Neural cell (in vitro differentiated cells): Measurements from ENCODE around the gene RPS6KA2. TPM values are rescaled to one million over a fixed set of nuclear protein-coding genes. Genes with fewer than 3 reads are reported as not detected.

ENCODE experiments used
- H2AFZ ChIP-seq: fragments of 200-600, 300-800 bp; sonication (generic), shearing (Covaris generic); 2 replicates; pipeline ENCODE4 v1.6.0; 2014; ENCODE audit warnings: low read depth, mild to moderate bottlenecking, antibody characterized with exemption, low read length, moderate library complexity
- H3F3A ChIP-seq: fragments of 200-600 bp; shearing (Covaris generic); 2 replicates; pipeline ENCODE4 v1.6.1; 2016; ENCODE audit warnings: mild to moderate bottlenecking, moderate library complexity, mixed read lengths, antibody characterized with exemption, low read length; ENCODE audit not compliant: insufficient read depth, poor library complexity, severe bottlenecking
- H3K27ac ChIP-seq: fragments of 200-600, 300-800 bp; sonication (generic), shearing (Covaris generic); 2 replicates; pipeline ENCODE4 v1.5.1; 2014; ENCODE audit warnings: mild to moderate bottlenecking, low read length, moderate library complexity
- H3K27me3 ChIP-seq: fragments of 300-800, 200-600 bp; sonication (generic), shearing (Covaris generic); 2 replicates; pipeline ENCODE4 v1.6.0; 2014; ENCODE audit warnings: mild to moderate bottlenecking, low read depth, low read length, moderate library complexity; ENCODE audit not compliant: insufficient read depth
- H3K36me3 ChIP-seq: fragments of 300-800, 200-600 bp; sonication (generic), shearing (Covaris generic); 2 replicates; pipeline ENCODE4 v1.5.1; 2014; ENCODE audit warnings: mild to moderate bottlenecking, antibody characterized with exemption, low read length, moderate library complexity; ENCODE audit not compliant: insufficient read depth
- H3K4me2 ChIP-seq: fragments of 300-800, 200-600 bp; sonication (generic), shearing (Covaris generic); 2 replicates; pipeline ENCODE4 v1.6.0; 2014; ENCODE audit warnings: mild to moderate bottlenecking, low read length
- H3K4me3 ChIP-seq: fragments of 300-800, 200-600 bp; sonication (generic), shearing (Covaris generic); 2 replicates; pipeline ENCODE4 v1.5.1; 2014; ENCODE audit warnings: mild to moderate bottlenecking, low read length, moderate library complexity
- H3K79me2 ChIP-seq: fragments of 200-600 bp; shearing (Covaris generic); replicated peaks from 2 replicates; pipeline ENCODE4 v1.6.0; 2014; ENCODE audit warnings: mild to moderate bottlenecking, low read length, moderate library complexity; ENCODE audit not compliant: insufficient read depth
- H3K9ac ChIP-seq: fragments of 300-800, 200-600 bp; sonication (generic), shearing (Covaris generic); 2 replicates; pipeline ENCODE4 v1.6.1; 2016; ENCODE audit warnings: mild to moderate bottlenecking, low read length, mixed read lengths
- H3K9me2 ChIP-seq: fragments of 200-600 bp; shearing (Covaris generic); 2 replicates; pipeline ENCODE4 v1.6.1; 2016; ENCODE audit warnings: mild to moderate bottlenecking, low read length, mixed read lengths; ENCODE audit not compliant: insufficient read depth
- H3K9me3 ChIP-seq: fragments of 200-600, 300-800 bp; sonication (generic), shearing (Covaris generic); 2 replicates; pipeline ENCODE4 v1.6.1; 2016; ENCODE audit warnings: mild to moderate bottlenecking, mixed run types, low read length, moderate library complexity, mixed read lengths
- H4K20me1 ChIP-seq: fragments of 200-600 bp; shearing (Covaris generic); 2 replicates; pipeline ENCODE4 v1.6.1; 2016; ENCODE audit warnings: mild to moderate bottlenecking, mixed run types; ENCODE audit not compliant: insufficient read depth
- EP300 ChIP-seq: fragments of 450-650 bp; conservative IDR thresholded peaks from 2 replicates; pipeline ENCODE4 v1.6.1; 2014; ENCODE audit warnings: antibody characterized with exemption, mild to moderate bottlenecking, moderate library complexity; ENCODE audit not compliant: poor library complexity, severe bottlenecking
- EZH2 ChIP-seq: fragments of 200-600, 300-800 bp; shearing (Covaris generic), sonication (generic); IDR thresholded peaks from 2 replicates; pipeline ENCODE4 v1.6.1; 2014; ENCODE audit warnings: antibody characterized with exemption, low read length, borderline replicate concordance, mild to moderate bottlenecking; ENCODE audit not compliant: insufficient read depth, poor library complexity, severe bottlenecking
- MXI1 ChIP-seq: fragments of 450-650 bp; conservative IDR thresholded peaks from 2 replicates; pipeline ENCODE4 v1.6.1; 2014; ENCODE audit warnings: antibody characterized with exemption, mild to moderate bottlenecking; ENCODE audit not compliant: poor library complexity, severe bottlenecking
- POLR2AphosphoS5 ChIP-seq: IDR thresholded peaks from 2 replicates; pipeline ENCODE4 v1.6.1; 2012
- RAD21 ChIP-seq: fragments of 450-650 bp; conservative IDR thresholded peaks from 2 replicates; pipeline ENCODE4 v1.6.1; 2014; ENCODE audit warnings: antibody characterized with exemption, mild to moderate bottlenecking, moderate library complexity
- SMC3 ChIP-seq: fragments of 450-650 bp; conservative IDR thresholded peaks from 2 replicates; pipeline ENCODE4 v1.6.1; 2014; ENCODE audit warnings: antibody characterized with exemption, mild to moderate bottlenecking, moderate library complexity; ENCODE audit not compliant: poor library complexity
- TAF1 ChIP-seq: IDR thresholded peaks from 2 replicates; pipeline ENCODE4 v1.6.1; 2012; ENCODE audit warnings: low read depth
- polyA plus RNA-seq: library from polyadenylated mRNA; depleted of rRNA; stranded (reverse); fragments of >200 nt; gene quantifications from 2 replicates; pipeline ENCODE4 v1.2.3, GENCODE V29; 2014
- TF ChIP-seq, protein P1 (sequence below): fragments of 450-650 bp; IDR thresholded peaks from 2 replicates; pipeline ENCODE4 v1.5.1; 2014; ENCODE audit warnings: antibody characterized with exemption, mild to moderate bottlenecking, moderate library complexity; ENCODE audit not compliant: poor library complexity, severe bottlenecking
- TF ChIP-seq, protein P2 (sequence below): IDR thresholded peaks from 2 replicates; pipeline ENCODE4 v1.6.1; 2012; ENCODE audit warnings: borderline replicate concordance

RPS6KA2 gene
- polyA plus RNA-seq, 1 donor from 2014 or later, result 34.3 TPM

DNA sequence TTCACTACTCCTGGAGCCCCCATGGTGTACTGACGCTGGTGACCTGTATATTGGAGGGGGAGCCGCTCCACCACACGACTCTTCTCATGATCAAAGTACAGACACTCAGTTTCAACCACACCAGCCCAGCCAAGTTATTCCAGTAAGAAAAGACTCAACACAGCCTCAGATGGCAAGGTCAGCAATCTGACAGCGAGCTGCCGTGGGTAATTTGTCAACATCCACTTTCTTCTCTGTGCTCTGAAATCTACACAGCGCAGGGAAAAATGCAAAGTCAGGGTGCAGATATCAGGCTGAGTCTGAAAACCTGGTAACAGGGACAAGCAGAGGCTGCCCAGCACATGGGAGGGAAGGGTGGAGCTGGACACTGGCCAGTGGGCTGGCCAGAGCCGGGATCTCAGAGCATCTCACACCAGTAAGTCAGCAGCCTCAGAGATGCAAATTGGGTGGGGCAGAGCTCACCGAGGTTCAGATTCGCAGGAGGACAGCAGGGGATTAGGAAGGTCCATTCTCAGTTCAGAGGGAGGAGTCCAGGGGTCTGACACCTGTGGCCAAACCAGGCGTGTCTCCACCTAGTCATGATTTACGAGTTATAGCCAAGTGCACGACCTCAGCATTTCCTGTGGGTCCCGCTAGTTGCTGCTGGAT lies 44.5 kb upstream of the RPS6KA2 start:
- Histone ChIP-seq H3K9ac (no peak overlapping the region), H3K27me3 (no peaks in the 10 kb centered on the region), H2AFZ (no peak overlapping the region), H4K20me1 (no peaks in the 10 kb centered on the region), H3K36me3 (no peaks in the 10 kb centered on the region), H3K4me2 (no peak overlapping the region), H3K79me2 (no peaks in the 10 kb centered on the region), H3K4me3 (no peak overlapping the region), H3K9me2 (no peaks in the 10 kb centered on the region), H3F3A (no peaks in the 10 kb centered on the region), H3K9me3 (no peaks in the 10 kb centered on the region), H3K27ac (no peak overlapping the region)
- no peak for TF ChIP-seq RAD21
- TF ChIP-seq, protein P1, sequence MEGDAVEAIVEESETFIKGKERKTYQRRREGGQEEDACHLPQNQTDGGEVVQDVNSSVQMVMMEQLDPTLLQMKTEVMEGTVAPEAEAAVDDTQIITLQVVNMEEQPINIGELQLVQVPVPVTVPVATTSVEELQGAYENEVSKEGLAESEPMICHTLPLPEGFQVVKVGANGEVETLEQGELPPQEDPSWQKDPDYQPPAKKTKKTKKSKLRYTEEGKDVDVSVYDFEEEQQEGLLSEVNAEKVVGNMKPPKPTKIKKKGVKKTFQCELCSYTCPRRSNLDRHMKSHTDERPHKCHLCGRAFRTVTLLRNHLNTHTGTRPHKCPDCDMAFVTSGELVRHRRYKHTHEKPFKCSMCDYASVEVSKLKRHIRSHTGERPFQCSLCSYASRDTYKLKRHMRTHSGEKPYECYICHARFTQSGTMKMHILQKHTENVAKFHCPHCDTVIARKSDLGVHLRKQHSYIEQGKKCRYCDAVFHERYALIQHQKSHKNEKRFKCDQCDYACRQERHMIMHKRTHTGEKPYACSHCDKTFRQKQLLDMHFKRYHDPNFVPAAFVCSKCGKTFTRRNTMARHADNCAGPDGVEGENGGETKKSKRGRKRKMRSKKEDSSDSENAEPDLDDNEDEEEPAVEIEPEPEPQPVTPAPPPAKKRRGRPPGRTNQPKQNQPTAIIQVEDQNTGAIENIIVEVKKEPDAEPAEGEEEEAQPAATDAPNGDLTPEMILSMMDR, result no peak
- TF ChIP-seq SMC3, result no peak
- TF ChIP-seq POLR2AphosphoS5, result no peak
- no peak for TF ChIP-seq MXI1
- no peak for TF ChIP-seq EP300
- TF ChIP-seq TAF1, result no peak
- TF ChIP-seq, protein P2, sequence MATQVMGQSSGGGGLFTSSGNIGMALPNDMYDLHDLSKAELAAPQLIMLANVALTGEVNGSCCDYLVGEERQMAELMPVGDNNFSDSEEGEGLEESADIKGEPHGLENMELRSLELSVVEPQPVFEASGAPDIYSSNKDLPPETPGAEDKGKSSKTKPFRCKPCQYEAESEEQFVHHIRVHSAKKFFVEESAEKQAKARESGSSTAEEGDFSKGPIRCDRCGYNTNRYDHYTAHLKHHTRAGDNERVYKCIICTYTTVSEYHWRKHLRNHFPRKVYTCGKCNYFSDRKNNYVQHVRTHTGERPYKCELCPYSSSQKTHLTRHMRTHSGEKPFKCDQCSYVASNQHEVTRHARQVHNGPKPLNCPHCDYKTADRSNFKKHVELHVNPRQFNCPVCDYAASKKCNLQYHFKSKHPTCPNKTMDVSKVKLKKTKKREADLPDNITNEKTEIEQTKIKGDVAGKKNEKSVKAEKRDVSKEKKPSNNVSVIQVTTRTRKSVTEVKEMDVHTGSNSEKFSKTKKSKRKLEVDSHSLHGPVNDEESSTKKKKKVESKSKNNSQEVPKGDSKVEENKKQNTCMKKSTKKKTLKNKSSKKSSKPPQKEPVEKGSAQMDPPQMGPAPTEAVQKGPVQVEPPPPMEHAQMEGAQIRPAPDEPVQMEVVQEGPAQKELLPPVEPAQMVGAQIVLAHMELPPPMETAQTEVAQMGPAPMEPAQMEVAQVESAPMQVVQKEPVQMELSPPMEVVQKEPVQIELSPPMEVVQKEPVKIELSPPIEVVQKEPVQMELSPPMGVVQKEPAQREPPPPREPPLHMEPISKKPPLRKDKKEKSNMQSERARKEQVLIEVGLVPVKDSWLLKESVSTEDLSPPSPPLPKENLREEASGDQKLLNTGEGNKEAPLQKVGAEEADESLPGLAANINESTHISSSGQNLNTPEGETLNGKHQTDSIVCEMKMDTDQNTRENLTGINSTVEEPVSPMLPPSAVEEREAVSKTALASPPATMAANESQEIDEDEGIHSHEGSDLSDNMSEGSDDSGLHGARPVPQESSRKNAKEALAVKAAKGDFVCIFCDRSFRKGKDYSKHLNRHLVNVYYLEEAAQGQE, result no peak
- no peak for TF ChIP-seq EZH2

DNA sequence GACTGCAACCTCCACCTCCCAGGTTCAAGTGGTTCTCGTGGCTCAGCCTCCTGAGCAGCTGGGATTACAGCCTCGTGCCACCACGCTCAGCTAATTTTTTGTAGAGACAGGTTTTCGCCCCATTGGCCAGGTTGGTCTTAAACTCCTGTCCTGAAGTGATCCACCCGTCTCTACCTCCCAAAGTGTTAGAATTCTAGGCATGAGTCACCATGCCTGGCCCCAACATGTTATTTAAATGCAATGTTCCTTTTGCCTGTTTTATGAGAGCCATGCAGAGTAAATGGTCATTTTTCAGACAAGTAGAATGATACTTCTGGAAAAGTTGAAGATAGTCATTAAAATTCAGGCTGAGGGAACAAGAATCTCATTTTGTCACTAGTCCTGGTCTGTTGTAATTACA lies 43.8 kb upstream of the RPS6KA2 start:
- Histone ChIP-seq H3K9me3 (no peaks in the 10 kb centered on the region), H3K4me2 (no peak overlapping the region), H3K36me3 (no peaks in the 10 kb centered on the region), H4K20me1 (no peaks in the 10 kb centered on the region), H2AFZ (no peak overlapping the region), H3K9ac (no peak overlapping the region), H3F3A (no peaks in the 10 kb centered on the region), H3K9me2 (no peaks in the 10 kb centered on the region), H3K4me3 (no peak overlapping the region), H3K27me3 (no peaks in the 10 kb centered on the region), H3K79me2 (no peaks in the 10 kb centered on the region), H3K27ac (no peak overlapping the region)
- no peak for TF ChIP-seq EP300
- TF ChIP-seq, protein P2, result no peak
- no peak for TF ChIP-seq RAD21
- TF ChIP-seq EZH2, result no peak
- TF ChIP-seq, protein P1, result no peak
- no peak for TF ChIP-seq MXI1
- no peak for TF ChIP-seq POLR2AphosphoS5
- no peak for TF ChIP-seq SMC3
- no peak for TF ChIP-seq TAF1
